Activated CD4-positive, alpha-beta T cell treated with anti-CD3 and anti-CD28 coated beads for 24 hours (primary cell): ENCODE measurements around the gene TRABD2B.

ENCODE experiments used
- DNase-seq, 2 donors: peaks; one replicate each; pipeline ENCODE4 v3.0.0-alpha.2; 2020; ENCODE audit warnings: low read depth in 2 of 2

The TRABD2B gene

GRCh38 chr1:47911892-47912291, 85.3 kb downstream of the TRABD2B start:
- no peak for DNase-seq

GRCh38 chr1:47911424-47911823, 85.8 kb downstream of the TRABD2B start:
- DNase-seq: no peak

DNA sequence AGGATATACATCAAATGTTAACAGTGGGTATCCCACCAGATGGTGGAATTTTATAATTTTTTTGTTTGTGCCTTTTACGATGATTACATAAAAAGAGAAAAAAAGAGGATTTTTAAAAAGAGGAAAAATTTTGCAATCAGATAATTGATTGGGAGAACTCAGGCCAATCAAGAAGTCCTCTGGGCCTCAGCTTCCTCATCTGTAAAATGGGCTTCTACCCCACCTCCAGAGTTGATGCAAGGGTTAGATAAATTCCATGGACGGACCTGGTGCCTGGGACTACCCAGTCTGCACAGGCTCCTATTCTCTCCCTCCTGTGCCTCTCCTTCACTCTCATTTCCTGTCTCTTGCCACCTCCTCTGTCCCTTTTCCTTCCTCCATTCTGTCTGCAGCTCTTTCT, 88.9 kb downstream of the TRABD2B start:
- no peak for DNase-seq

GRCh38 chr1:47907177-47907528, 90.0 kb downstream of the TRABD2B start:
- DNase-seq: no peak

- DNase-seq: no peak
These were observed 90.5 kb downstream of the TRABD2B start for GRCh38 chr1:47906527-47907176.

DNA sequence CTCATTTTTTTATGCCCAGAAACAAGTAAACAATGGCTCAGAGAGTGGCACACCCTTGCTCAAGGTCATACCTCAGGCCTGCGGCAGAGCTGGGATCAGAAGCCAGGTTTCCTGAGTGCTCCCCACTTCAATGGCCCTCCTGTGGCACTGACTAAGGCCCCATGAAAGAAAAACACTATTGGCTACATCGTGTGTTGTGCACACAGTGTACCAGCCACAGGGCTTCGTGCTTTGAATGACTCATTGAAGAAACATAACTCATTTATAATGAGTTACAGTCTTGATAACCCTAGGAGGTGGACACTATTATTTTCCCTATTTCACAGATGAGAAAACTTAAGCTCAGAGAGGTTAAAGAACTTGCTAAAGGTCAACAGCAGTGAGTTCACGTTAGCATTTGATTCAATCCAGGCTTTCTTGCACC, 91.2 kb downstream of the TRABD2B start:
- no peak for DNase-seq

- no peak for DNase-seq
These were observed 93.5 kb downstream of the TRABD2B start for GRCh38 chr1:47903723-47904122.

DNA sequence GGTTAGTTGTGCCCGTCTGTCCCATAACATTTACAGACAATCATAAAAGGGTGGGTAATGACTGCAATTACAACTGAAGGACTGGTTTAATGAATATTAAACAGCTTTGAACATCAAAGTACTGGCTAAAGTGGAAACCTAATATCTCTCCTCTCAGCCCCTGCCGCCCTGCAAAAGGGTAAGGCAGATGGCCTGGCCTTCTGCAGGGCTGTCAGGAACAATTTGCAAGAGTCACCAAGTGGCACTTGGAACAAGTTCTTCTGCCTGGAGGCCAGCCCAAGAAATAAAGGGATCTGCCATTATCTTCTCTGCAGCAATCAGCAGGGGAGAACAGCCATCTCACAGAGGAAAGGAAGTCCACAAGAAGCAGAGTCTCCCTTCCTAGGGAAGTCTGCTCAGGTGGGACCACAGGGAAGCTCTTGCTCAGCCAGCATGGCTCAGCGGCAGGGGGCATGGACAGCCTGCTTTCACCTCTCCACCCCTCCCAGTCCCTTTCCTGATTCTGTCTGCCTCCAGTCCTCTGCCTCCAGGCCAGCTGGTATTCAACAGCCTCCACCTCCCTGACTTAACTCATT, 96.1 kb downstream of the TRABD2B start:
- no peak for DNase-seq

DNA sequence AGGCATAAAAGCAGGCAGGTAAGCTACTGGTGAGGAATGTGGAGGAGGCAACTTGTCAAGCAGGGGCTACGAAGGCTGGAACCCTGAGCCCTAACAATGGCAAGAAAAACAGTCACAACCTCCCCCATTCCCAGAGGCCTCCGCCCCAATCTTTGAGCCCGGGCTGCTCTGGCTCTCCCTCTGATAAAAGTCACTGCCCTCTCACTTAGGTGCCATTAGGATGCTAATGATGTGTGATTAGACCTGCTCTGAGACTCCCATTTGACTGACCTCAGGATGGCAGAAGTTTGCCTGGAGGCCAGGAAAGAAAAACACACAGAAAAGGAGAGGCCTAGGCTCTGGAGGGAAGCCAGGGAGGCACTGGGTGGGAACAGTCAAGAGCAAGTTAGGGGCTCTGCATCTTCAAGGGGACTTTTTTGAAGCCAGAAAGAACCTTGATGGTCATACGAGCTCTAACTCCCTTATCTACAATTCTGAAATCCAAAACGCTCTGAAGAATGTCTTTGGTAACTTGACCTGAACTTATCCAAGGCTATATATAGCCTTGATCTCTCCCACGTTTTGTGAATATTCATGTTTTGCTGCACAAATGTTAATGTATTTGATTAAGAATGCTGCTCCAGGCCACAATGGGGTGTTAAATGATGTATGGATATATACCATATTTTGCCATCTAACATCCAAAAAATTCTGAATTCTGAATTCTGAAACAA, 98.9 kb downstream of the TRABD2B start:
- DNase-seq: no peak

- DNase-seq: no peak
These were observed 101.7 kb downstream of the TRABD2B start for GRCh38 chr1:47895279-47896125.

- DNase-seq: no peak
These were observed 102.5 kb downstream of the TRABD2B start for GRCh38 chr1:47894410-47895278.

DNA sequence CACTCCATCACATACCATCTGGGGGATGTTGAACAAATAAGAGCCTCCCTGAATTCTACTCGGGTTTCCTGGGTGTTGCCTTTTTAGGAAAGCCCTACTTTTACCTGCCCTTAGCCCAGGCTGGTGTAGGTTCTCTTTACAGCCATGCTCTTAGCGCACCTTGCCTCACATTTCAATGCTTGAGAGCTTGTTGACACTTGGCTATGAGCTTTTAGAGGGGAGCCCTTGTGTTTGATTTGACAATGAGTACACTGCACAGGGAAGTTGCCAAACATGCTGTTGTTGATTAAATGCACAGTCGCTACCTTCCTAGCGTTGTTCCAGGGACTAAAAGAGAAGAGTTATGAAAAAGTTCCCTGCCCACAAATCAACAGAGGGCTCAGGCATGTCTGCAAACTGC, 103.8 kb downstream of the TRABD2B start:
- DNase-seq: no peak

GRCh38 chr1:47890779-47891178, 106.4 kb downstream of the TRABD2B start:
- DNase-seq: no peak

- no peak for DNase-seq
These were observed 108.9 kb downstream of the TRABD2B start for GRCh38 chr1:47888294-47888629.

- no peak for DNase-seq
These were observed 109.5 kb downstream of the TRABD2B start for GRCh38 chr1:47887475-47888293.

GRCh38 chr1:47887060-47887459, 110.1 kb downstream of the TRABD2B start:
- no peak for DNase-seq

DNA sequence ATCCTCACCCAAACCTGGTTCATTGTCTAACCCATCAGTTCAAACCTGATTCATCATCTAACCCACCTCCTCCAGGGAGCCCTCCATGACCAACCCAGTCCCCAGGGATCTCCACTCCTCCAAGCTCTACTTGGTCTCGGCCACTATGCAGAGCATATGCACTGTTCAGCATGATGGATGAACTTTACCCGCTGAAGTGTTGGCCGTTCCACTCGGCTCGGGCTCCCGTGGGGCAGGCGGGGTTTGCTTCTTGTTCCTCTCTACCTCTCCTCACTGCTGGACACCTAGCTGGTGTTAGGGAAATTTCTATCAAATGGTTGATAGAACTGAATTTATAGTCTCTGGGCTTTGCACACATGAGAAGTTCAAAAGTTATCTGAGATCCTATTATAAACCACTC, 111.0 kb downstream of the TRABD2B start:
- DNase-seq: no peak

DNA sequence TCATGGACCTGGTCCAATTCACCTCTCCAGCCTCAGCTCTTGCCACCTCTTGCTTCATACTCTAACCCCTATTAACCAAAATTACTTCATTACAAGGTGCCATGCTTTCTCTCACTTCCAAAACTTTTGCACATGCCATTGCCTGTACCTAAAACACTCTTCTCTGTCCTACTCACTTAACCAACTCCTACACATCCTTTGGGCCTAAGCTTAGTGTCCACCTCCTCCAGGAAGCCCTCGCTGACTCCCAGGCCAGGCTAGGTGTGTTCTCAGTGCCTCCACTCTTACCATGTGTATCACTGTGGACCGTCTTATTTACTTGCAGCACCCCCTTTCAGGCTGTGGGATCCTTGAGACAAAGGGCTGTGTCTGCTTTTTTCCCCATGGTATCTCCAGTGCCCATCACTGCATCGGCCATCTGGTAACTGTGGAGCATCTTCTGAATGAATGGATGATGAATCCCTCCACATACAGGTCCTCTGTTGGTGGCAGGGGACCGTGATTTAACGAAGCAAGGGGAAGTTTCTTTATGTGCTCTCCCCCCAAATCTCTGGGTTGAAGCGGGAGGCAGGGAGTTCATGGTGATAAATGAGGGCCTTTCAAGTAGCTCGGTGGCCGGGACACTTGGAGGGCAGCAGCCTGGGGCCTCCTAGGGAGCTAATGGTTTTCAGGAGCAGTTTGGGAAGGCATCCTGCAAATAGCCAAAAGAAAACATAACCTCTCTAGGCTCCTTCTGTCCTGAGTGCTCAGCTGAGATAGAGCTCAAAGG, 111.9 kb downstream of the TRABD2B start:
- no peak for DNase-seq

GRCh38 chr1:47883963-47884362, 113.2 kb downstream of the TRABD2B start:
- DNase-seq: no peak
